ENCODE data around the gene PCDHA12. TPM values are rescaled to one million over a fixed set of nuclear protein-coding genes. Genes with fewer than 3 reads are reported as not detected.
"Not testable (repeated sequence)": the region's sequence is repeated elsewhere in the genome, so short reads cannot be mapped to it uniquely, and the experiment has no call there.

The PCDHA12 gene, protein sequence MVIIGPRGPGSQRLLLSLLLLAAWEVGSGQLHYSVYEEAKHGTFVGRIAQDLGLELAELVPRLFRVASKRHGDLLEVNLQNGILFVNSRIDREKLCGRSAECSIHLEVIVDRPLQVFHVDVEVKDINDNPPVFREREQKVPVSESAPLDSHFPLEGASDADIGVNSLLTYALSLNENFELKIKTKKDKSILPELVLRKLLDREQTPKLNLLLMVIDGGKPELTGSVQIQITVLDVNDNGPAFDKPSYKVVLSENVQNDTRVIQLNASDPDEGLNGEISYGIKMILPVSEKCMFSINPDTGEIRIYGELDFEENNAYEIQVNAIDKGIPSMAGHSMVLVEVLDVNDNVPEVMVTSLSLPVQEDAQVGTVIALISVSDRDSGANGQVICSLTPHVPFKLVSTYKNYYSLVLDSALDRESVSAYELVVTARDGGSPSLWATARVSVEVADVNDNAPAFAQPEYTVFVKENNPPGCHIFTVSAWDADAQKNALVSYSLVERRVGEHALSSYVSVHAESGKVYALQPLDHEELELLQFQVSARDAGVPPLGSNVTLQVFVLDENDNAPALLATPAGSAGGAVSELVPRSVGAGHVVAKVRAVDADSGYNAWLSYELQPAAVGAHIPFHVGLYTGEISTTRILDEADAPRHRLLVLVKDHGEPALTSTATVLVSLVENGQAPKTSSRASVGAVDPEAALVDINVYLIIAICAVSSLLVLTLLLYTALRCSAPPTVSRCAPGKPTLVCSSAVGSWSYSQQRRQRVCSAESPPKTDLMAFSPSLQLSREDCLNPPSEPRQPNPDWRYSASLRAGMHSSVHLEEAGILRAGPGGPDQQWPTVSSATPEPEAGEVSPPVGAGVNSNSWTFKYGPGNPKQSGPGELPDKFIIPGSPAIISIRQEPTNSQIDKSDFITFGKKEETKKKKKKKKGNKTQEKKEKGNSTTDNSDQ
- 0.08 TPM for polyA plus RNA-seq (2012; ENCODE audit: missing spikeins)

DNA sequence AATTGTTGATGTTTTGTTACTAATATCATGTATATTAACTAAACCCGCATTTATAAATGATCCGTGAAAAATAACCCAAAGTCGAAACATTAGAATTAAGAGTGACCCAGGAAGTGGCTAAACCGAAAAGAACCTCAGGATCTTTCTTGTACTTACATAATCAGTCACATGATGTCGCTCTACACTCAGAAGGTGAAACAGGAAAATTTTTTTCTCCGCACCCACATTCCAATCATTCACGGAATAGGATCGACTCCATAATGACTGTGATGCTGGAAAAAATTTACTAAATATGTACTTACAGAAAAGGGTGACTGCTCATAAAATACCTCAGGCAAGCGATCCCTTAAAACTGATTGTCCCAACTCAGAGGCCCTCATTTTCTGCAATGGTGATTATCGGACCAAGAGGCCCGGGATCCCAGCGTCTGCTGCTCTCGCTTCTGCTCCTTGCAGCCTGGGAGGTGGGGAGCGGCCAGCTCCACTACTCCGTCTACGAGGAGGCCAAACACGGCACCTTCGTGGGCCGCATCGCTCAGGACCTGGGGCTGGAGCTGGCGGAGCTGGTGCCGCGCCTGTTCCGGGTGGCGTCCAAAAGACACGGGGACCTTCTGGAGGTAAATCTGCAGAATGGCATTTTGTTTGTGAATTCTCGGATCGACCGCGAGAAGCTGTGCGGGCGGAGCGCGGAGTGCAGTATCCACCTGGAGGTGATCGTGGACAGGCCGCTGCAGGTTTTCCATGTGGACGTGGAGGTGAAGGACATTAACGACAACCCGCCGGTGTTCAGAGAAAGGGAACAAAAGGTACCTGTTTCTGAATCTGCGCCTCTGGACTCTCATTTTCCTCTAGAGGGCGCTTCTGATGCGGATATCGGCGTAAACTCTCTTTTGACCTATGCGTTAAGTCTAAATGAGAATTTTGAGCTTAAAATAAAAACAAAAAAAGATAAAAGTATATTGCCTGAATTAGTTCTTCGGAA lies at the start of gene PCDHA12:
TSS of gene PCDHA12 (plus strand) at position 224 of the 981 bp plus-strand sequence. CDS start at position 389, 165 bp downstream.
- FAIRE-seq (no peak), DNase-seq (ENCODE audit: insufficient read length) (no peak)
- TF ChIP-seq POLR2A (IDR thresholded peaks at IDR 0.05; ENCODE audit: low read depth, low read length), result no peak
- no peak for TF ChIP-seq POLR2AphosphoS5 (IDR thresholded peaks at IDR 0.05; ENCODE audit: low read depth, low read length)
- no peak for TF ChIP-seq TAF1 (IDR thresholded peaks at IDR 0.05; ENCODE audit: borderline replicate concordance, low read depth, low read length)

DNA sequence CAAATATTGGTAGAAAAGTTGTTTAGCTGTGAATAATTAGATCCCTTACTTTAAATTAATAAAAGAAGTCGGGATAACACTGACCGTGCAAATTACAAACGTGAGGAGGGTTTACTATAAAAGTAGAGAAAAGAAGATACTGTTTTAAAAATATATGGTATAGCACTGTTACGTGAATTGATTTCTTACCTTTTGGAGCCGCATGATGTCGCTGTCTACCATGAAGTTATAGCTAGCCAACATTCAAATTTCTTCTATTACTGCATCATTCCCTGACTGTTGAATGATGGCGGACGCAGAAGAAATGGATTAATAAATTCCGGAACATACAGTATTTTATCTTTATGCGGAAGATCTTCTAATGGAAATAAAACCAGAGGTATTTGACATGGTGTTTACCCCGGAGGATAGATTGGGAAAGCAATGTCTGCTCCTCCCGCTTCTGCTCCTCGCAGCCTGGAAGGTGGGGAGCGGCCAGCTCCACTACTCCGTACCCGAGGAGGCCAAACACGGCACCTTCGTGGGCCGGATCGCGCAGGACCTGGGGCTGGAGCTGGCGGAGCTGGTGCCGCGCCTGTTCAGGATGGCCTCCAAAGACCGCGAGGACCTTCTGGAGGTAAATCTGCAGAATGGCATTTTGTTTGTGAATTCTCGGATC lies 47.3 kb upstream of the PCDHA12 start, which contains the start of gene PCDHA6:
TSS of gene PCDHA6 (plus strand) at position 257 of the 658 bp plus-strand sequence. CDS start at position 389, 132 bp downstream.
- FAIRE-seq, result no peak
- DNase-seq (ENCODE audit: insufficient read length), result no peak
- TF ChIP-seq TAF1 (IDR thresholded peaks at IDR 0.05; ENCODE audit: borderline replicate concordance, low read depth, low read length) (no peak), POLR2AphosphoS5 (IDR thresholded peaks at IDR 0.05; ENCODE audit: low read depth, low read length) (no peak), POLR2A (IDR thresholded peaks at IDR 0.05; ENCODE audit: low read depth, low read length) (no peak)

DNA sequence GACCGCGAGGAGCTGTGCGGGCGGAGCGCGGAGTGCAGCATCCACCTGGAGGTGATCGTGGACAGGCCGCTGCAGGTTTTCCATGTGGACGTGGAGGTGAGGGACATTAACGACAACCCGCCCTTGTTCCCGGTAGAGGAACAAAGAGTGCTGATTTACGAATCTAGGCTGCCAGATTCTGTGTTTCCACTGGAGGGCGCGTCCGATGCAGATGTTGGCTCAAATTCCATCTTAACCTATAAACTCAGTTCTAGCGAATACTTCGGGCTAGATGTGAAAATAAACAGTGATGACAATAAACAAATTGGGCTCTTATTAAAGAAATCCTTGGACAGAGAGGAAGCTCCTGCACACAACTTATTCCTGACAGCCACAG lies 46.8 kb upstream of the PCDHA12 start:
- DNase-seq (ENCODE audit: insufficient read length), result no peak
- FAIRE-seq, result no peak
- TF ChIP-seq TAF1 (IDR thresholded peaks at IDR 0.05; ENCODE audit: borderline replicate concordance, low read depth, low read length) (no peak), POLR2AphosphoS5 (IDR thresholded peaks at IDR 0.05; ENCODE audit: low read depth, low read length) (no peak), POLR2A (IDR thresholded peaks at IDR 0.05; ENCODE audit: low read depth, low read length) (no peak)

DNA sequence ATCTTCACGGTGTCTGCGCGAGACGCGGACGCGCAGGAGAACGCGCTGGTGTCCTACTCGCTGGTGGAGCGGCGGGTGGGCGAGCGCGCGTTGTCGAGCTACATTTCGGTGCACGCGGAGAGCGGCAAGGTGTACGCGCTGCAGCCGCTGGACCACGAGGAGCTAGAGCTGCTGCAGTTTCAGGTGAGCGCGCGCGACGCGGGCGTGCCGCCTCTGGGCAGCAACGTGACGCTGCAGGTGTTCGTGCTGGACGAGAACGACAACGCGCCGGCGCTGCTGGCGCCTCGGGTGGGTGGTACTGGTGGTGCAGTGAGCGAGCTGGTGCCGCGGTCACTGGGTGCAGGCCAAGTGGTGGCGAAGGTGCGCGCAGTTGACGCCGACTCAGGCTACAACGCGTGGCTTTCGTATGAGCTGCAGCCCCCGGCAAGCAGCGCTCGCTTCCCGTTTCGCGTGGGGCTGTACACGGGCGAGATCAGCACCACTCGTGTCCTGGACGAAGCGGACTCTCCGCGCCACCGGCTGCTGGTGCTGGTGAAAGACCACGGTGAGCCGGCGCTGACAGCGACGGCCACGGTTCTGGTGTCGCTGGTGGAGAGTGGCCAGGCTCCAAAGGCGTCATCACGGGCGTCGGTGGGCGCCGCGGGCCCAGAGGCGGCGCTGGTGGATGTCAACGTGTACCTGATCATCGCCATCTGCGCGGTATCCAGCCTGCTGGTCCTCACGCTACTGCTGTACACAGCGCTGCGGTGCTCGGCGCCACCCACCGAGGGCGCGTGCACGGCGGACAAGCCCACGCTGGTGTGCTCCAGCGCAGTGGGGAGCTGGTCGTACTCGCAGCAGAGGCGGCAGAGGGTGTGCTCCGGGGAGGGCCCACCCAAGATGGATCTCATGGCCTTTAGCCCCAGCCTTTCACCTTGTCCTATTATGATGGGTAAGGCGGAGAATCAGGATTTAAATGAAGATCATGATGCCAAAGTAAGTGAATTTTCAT lies 45.3 kb upstream of the PCDHA12 start:
- DNase-seq (ENCODE audit: insufficient read length); FAIRE-seq: not testable (repeated sequence)

DNA sequence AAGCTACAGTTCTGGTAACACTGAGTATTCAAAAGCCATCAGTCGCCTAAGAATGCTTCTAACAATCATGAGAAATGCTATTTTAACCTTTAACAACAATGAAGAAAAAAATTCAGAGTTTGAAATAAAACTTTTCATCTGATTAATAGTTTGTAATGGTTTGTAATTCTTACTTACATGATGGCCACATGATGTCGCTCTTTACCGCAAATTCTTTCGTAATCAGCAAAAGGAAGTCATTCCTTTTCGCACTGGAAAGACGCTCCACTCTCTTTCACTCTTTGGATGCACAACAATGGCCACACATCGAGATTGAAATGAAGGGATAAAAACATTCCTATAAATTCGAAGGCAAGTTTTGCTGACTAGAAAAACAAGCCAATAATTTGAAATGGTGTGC lies 41.1 kb upstream of the PCDHA12 start, which contains the start of gene PCDHA7:
TSS of gene PCDHA7 (plus strand) at position 277 of the 400 bp plus-strand sequence. CDS start at position 392, 115 bp downstream.
- TF ChIP-seq TAF1 (IDR thresholded peaks at IDR 0.05; ENCODE audit: borderline replicate concordance, low read depth, low read length) (no peak), POLR2A (IDR thresholded peaks at IDR 0.05; ENCODE audit: low read depth, low read length) (no peak), POLR2AphosphoS5 (IDR thresholded peaks at IDR 0.05; ENCODE audit: low read depth, low read length) (no peak)
- DNase-seq (ENCODE audit: insufficient read length) (no peak), FAIRE-seq (no peak)

DNA sequence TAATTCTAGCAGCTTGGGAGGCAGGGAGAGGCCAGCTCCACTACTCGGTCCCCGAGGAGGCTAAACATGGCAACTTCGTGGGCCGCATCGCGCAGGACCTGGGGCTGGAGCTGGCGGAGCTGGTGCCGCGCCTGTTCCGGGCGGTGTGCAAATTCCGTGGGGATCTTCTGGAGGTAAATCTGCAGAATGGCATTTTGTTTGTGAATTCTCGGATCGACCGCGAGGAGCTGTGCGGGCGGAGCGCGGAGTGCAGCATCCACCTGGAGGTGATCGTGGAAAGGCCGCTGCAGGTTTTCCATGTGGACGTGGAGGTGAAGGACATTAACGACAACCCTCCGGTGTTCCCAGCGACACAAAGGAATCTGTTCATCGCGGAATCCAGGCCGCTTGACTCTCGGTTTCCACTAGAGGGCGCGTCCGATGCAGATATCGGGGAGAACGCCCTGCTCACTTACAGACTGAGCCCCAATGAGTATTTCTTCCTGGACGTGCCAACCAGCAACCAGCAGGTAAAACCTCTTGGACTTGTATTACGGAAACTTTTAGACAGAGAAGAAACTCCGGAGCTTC lies 40.6 kb upstream of the PCDHA12 start:
- FAIRE-seq; DNase-seq (ENCODE audit: insufficient read length): not testable (repeated sequence)

DNA sequence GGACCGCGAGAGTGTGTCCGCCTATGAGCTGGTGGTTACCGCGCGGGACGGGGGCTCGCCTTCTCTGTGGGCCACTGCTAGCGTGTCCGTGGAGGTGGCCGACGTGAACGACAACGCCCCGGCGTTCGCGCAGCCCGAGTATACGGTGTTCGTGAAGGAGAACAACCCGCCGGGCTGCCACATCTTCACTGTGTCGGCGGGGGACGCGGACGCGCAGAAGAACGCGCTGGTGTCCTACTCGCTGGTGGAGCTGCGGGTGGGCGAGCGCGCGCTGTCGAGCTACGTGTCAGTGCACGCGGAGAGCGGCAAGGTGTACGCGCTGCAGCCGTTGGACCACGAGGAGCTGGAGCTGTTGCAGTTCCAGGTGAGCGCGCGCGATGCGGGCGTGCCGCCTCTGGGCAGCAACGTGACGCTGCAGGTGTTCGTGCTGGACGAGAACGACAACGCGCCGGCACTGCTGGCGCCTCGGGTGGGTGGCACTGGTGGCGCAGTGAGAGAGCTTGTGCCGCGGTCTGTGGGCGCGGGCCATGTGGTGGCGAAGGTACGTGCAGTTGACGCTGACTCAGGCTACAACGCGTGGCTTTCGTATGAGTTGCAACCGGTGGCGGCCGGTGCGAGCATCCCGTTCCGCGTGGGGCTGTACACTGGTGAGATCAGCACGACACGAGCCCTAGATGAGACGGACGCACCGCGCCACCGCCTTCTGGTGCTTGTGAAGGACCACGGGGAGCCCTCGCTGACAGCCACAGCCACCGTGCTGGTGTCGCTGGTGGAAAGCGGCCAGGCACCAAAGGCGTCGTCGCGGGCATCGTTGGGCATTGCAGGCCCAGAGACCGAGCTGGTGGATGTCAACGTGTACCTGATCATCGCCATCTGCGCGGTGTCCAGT lies 39.2 kb upstream of the PCDHA12 start:
- DNase-seq (ENCODE audit: insufficient read length) (no peak), FAIRE-seq (no peak)
- TF ChIP-seq POLR2AphosphoS5 (IDR thresholded peaks at IDR 0.05; ENCODE audit: low read depth, low read length) (no peak), TAF1 (IDR thresholded peaks at IDR 0.05; ENCODE audit: borderline replicate concordance, low read depth, low read length) (no peak), POLR2A (IDR thresholded peaks at IDR 0.05; ENCODE audit: low read depth, low read length) (no peak)
